Kidney (tissue), 14 donors: Measurements from ENCODE around the gene KLHL14. TPM values are rescaled to one million over a fixed set of nuclear protein-coding genes. Genes with fewer than 3 reads are reported as not detected.
A peak's percentile ranks its signal among the peaks of the same experiment; 100 is the strongest.

ENCODE experiments used
- DNase-seq, 5 donors: peaks; one replicate each; pipeline ENCODE4 v3.0.0-alpha.2; 2013 to 2020
- FAIRE-seq: peaks from 2 replicates; lab custom pipeline; 2012; peaks lifted over from hg19 to GRCh38; lab: Jason Lieb, UNC
- H3K27ac ChIP-seq, 2 donors: one replicate each; pipeline ENCODE4 v1.7.0; 2013; ENCODE audit warnings: low read depth in 2 of 2, low read length in 2 of 2, inconsistent platforms in 1 of 2
- H3K27me3 ChIP-seq: one replicate; pipeline ENCODE4 v1.7.1; 2013; ENCODE audit warnings: low read length, inconsistent platforms; ENCODE audit not compliant: control insufficient read depth, insufficient read depth
- H3K36me3 ChIP-seq, 3 donors: one replicate each; pipeline versions ENCODE4 v1.7.0 to v1.7.1; 2013; ENCODE audit warnings: low read length in 3 of 3, control low read depth in 1 of 3, inconsistent platforms in 1 of 3; ENCODE audit not compliant: insufficient read depth in 3 of 3, control insufficient read depth in 2 of 3
- H3K4me1 ChIP-seq, 3 donors: one replicate each; pipeline versions ENCODE4 v1.7.0 to v1.7.1; 2013; ENCODE audit warnings: low read length in 3 of 3, inconsistent platforms in 1 of 3, low read depth in 1 of 3; ENCODE audit not compliant: control insufficient read depth in 2 of 3, insufficient read depth in 2 of 3
- H3K4me3 ChIP-seq, 3 donors: one replicate each; pipeline versions ENCODE4 v1.7.0 to v1.8.1; 2013; ENCODE audit warnings: low read length in 3 of 3, control low read depth in 1 of 3, inconsistent platforms in 1 of 3
- H3K9ac ChIP-seq, 3 donors: one replicate each; pipeline versions ENCODE4 v1.7.0 to v1.7.1; 2013; ENCODE audit warnings: low read length in 3 of 3, control low read depth in 1 of 3, inconsistent platforms in 1 of 3
- H3K9me3 ChIP-seq, 3 donors: one replicate each; pipeline versions ENCODE4 v1.7.0 to v1.7.1; 2013; ENCODE audit warnings: low read length in 3 of 3, control low read depth in 1 of 3, inconsistent platforms in 1 of 3; ENCODE audit not compliant: control insufficient read depth in 2 of 3, insufficient read depth in 1 of 3
- intact Hi-C: fragments of 100-400 bp; cut with DNase I; formaldehyde crosslinking; loops from one replicate; pipeline ENCODE4 v1.11.1; 2022
- polyA plus RNA-seq: library from polyadenylated mRNA; stranded (reverse); fragments of 350-450 nt; fragmentation: Illumina TruSeq; extraction: RNeasy Lipid Tissue Mini Kit (QIAGEN cat#74804); gene quantifications from one replicate; pipeline ENCODE4 v1.2.3, GENCODE V29; 2014; ENCODE audit warnings: low read depth, low replicate concordance; ENCODE audit not compliant: insufficient read depth
- total RNA-seq: library from RNA; stranded (reverse); fragmentation: NEBNext Ultra II Directional; extraction: Animal tissue kit (Norgen Biotek cat#: 25700); gene quantifications from one replicate; pipeline ENCODE4 v1.2.1, GENCODE V29; 2021
- TF ChIP-seq, protein P1 (sequence below): IDR thresholded peaks from 3 replicates; pipeline ENCODE4 v1.5.1; 2012; ENCODE audit warnings: mild to moderate bottlenecking, moderate library complexity, borderline replicate concordance; ENCODE audit not compliant: insufficient read depth; ENCODE audit errors: extremely low read depth
- donor health status: control.
- donor health status: control.
- donor health status: control.
- donor health status: control.
- donor health status: control.
- donor health status: DM: yes; HTN: yes; CAD: no.
- donor health status: Normal renal cell carcinoma (clear cell type).

KLHL14 gene
- total and polyA plus RNA-seq, 2 donors from 2014 or later: 3.7 to 15.4 TPM

DNA sequence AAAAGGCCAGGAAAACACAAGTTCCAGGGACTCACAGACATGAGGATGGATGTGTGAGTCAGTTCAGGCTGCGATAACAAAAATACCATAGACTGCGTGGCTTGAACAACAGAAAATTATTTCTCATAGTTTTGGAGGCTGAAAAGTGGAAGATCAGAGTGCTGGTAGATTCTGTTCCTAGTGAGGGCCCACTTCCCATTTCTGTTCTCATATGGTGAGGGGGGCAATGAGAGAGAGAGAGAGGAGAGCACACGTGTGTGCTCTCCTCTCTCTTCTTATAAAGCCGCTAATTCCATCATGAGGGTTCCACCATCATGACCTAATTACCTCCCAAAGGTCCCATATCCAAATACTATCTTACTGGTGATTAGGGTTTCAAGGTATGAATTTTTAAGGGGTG is 23.0 kb downstream of the KLHL14 start:
- intact Hi-C loops: no loop called here
- H3K4me3 ChIP-seq: no peak overlapping the region
- FAIRE-seq (no peak), DNase-seq (no peak)
- no peaks in the 10 kb centered on the region for H3K36me3 ChIP-seq
- no peaks in the 10 kb centered on the region for H3K4me1 ChIP-seq
- TF ChIP-seq, protein P1, sequence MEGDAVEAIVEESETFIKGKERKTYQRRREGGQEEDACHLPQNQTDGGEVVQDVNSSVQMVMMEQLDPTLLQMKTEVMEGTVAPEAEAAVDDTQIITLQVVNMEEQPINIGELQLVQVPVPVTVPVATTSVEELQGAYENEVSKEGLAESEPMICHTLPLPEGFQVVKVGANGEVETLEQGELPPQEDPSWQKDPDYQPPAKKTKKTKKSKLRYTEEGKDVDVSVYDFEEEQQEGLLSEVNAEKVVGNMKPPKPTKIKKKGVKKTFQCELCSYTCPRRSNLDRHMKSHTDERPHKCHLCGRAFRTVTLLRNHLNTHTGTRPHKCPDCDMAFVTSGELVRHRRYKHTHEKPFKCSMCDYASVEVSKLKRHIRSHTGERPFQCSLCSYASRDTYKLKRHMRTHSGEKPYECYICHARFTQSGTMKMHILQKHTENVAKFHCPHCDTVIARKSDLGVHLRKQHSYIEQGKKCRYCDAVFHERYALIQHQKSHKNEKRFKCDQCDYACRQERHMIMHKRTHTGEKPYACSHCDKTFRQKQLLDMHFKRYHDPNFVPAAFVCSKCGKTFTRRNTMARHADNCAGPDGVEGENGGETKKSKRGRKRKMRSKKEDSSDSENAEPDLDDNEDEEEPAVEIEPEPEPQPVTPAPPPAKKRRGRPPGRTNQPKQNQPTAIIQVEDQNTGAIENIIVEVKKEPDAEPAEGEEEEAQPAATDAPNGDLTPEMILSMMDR: no peak
- no peak overlapping the region for H3K27ac ChIP-seq
- no peaks in the 10 kb centered on the region for H3K9me3 ChIP-seq
- H3K9ac ChIP-seq: no peak overlapping the region
- H3K27me3 ChIP-seq: no peaks in the 10 kb centered on the region

DNA sequence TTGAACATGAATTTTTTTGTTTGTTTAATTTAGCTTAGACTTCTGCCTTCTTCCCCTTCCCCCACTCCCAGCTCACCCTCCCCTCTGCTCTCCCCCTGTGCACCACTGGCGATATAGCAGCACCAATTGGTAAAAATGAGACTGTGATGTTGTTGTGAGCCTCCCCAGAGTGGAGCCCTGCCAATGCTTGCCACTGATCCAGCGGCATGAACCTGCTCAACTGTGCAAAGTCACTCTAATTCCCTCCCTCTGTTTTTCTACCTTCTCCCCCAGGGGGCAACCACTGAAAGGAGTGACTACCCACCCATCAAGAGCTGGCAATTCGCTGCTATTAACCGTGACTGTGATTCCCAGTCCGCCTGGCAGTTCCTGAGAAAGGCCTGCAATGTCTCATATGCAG is 30.2 kb downstream of the KLHL14 start:
- no peak overlapping the region for H3K27ac ChIP-seq
- intact Hi-C loops: no loop called here
- FAIRE-seq: no peak

DNA sequence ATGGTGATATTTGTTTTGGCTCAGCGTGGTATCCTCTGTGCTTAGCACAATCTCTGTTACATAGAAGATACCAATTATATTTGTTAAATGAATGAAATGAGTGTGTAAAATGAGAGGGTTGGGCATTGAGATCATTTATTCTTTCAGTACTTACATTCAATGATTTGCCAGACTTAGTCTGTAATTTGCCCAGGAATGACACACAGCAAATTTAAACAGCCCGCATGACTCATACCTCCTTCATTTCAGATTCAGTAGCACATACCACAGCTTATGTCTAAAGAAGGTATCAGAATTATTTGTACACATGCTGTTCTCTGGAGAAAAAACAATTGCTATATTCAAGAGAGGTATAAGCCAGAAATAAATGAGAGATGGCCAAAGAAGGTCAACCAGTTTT is 37.0 kb downstream of the KLHL14 start:
- intact Hi-C loops: no loop called here
- Histone ChIP-seq H3K9me3 (no peaks in the 10 kb centered on the region), H3K27ac (no peak overlapping the region), H3K27me3 (no peaks in the 10 kb centered on the region), H3K9ac (no peak overlapping the region), H3K36me3 (no peaks in the 10 kb centered on the region), H3K4me1 (peaks cover 0 to 5% (median 0%) of the 10 kb centered on the region in 3 donors), H3K4me3 (no peak overlapping the region)
- DNase-seq (no peak), FAIRE-seq (no peak)
- TF ChIP-seq, protein P1: no peak

More for the DNA sequence above, 30.2 kb downstream of the KLHL14 start:
- DNase-seq: peak in 3 of 5 donors; percentile 21 to 38 (median 32)
- no peak overlapping the region for H3K9ac ChIP-seq
- no peaks in the 10 kb centered on the region for H3K4me1 ChIP-seq
- H3K4me3 ChIP-seq: no peak overlapping the region
- TF ChIP-seq, protein P1: no peak
- no peaks in the 10 kb centered on the region for H3K9me3 ChIP-seq
- H3K27me3 ChIP-seq: no peaks in the 10 kb centered on the region
- H3K36me3 ChIP-seq: no peaks in the 10 kb centered on the region

DNA sequence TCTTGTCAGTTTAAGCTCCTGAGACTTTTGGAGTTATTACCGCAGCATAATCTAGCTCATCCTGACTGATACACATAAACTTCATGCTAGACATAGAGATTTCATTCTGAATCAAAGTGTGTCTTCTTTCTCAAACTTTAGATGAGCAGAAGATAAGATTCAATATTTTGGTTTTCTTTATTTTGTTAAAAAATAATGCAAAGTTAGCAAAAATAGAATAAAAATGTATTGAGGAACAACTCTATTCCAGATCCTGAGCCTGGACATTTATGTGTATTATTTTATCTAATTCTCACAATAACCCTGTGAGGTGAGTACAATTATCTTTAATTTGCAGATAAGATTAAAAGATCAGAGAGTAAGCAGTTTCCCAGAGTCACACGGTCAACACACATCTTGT is 38.4 kb downstream of the KLHL14 start:
- Histone ChIP-seq H3K9me3 (no peaks in the 10 kb centered on the region), H3K36me3 (no peaks in the 10 kb centered on the region), H3K4me1 (peaks cover 0 to 9% (median 0%) of the 10 kb centered on the region in 3 donors), H3K9ac (no peak overlapping the region), H3K27ac (no peak overlapping the region), H3K4me3 (no peak overlapping the region), H3K27me3 (no peaks in the 10 kb centered on the region)
- intact Hi-C loops: no loop called here
- DNase-seq: no peak
- FAIRE-seq: no peak
- TF ChIP-seq, protein P1: no peak
